Liver (tissue), 9 donors: ENCODE data around the gene FAM47B. TPM values are rescaled to one million over a fixed set of nuclear protein-coding genes. Genes with fewer than 3 reads are reported as not detected.

Experiments
- DNase-seq: peaks from one replicate; pipeline ENCODE4 v3.0.0-alpha.2; 2017; ENCODE audit warnings: low spot score
- H3K27ac ChIP-seq, 2 donors: one replicate each; pipeline ENCODE4 v1.7.0; 2013; ENCODE audit warnings: inconsistent platforms in 2 of 2, low read length in 2 of 2, control low read depth in 1 of 2, low read depth in 1 of 2, mild to moderate bottlenecking in 1 of 2
- H3K27me3 ChIP-seq, 4 donors: one replicate each; pipeline versions ENCODE4 v1.6.1 to v1.7.0; 2013; ENCODE audit warnings: low read length in 3 of 4, inconsistent platforms in 1 of 4, mild to moderate bottlenecking in 1 of 4, moderate library complexity in 1 of 4; ENCODE audit not compliant: control insufficient read depth in 4 of 4, insufficient read depth in 4 of 4
- H3K36me3 ChIP-seq, 4 donors: one replicate each; pipeline versions ENCODE4 v1.6.1 to v1.7.0; 2013; ENCODE audit warnings: low read length in 3 of 4, mild to moderate bottlenecking in 3 of 4, low read depth in 1 of 4, moderate library complexity in 1 of 4; ENCODE audit not compliant: control insufficient read depth in 4 of 4, insufficient read depth in 3 of 4
- H3K4me1 ChIP-seq, 4 donors: one replicate each; pipeline versions ENCODE4 v1.6.1 to v1.7.0; 2013; ENCODE audit warnings: low read length in 3 of 4, mild to moderate bottlenecking in 3 of 4, moderate library complexity in 1 of 4; ENCODE audit not compliant: control insufficient read depth in 4 of 4, insufficient read depth in 4 of 4
- H3K4me3 ChIP-seq, 3 donors: one replicate each; pipeline versions ENCODE4 v1.6.1 to v1.7.0; 2013; ENCODE audit warnings: low read length in 3 of 3, control low read depth in 1 of 3, low read depth in 1 of 3, mild to moderate bottlenecking in 1 of 3
- H3K9ac ChIP-seq, 2 donors: one replicate each; pipeline ENCODE4 v1.7.0; 2013; ENCODE audit warnings: low read length in 2 of 2, mild to moderate bottlenecking in 2 of 2, moderate library complexity in 2 of 2, control low read depth in 1 of 2, low read depth in 1 of 2
- H3K9me3 ChIP-seq, 4 donors: one replicate each; pipeline versions ENCODE4 v1.6.1 to v1.7.0; 2013; ENCODE audit warnings: low read length in 3 of 4; ENCODE audit not compliant: control insufficient read depth in 4 of 4
- ATF3 ChIP-seq: IDR thresholded peaks from 2 replicates; pipeline ENCODE4 v1.6.1; 2016; ENCODE audit warnings: antibody characterized with exemption
- CTCF ChIP-seq: fragments of 150-350 bp; IDR thresholded peaks from 2 replicates; pipeline ENCODE4 v1.5.1; 2017; ENCODE audit warnings: improper control_type of control experiment, low read depth, low read length; ENCODE audit not compliant: missing input control
- GABPA ChIP-seq, 2 donors: IDR thresholded peaks in 1 of 2; conservative IDR thresholded peaks in 1 of 2; 2 replicates each; pipeline ENCODE4 v1.6.1; 2016; ENCODE audit warnings: antibody characterized with exemption in 2 of 2, mild to moderate bottlenecking in 1 of 2, moderate library complexity in 1 of 2
- REST ChIP-seq: IDR thresholded peaks from 2 replicates; pipeline ENCODE4 v1.6.1; 2016; ENCODE audit warnings: antibody characterized with exemption, mild to moderate bottlenecking
- RXRA ChIP-seq, 2 donors: IDR thresholded peaks; 2 replicates each; pipeline ENCODE4 v1.6.1; 2017 to 2018; ENCODE audit warnings: antibody characterized with exemption in 2 of 2, mild to moderate bottlenecking in 1 of 2
- SP1 ChIP-seq: IDR thresholded peaks from 2 replicates; pipeline ENCODE4 v1.6.1; 2018; ENCODE audit warnings: antibody characterized with exemption, mild to moderate bottlenecking
- YY1 ChIP-seq: IDR thresholded peaks from 2 replicates; pipeline ENCODE4 v1.6.1; 2016; ENCODE audit warnings: antibody characterized with exemption, mild to moderate bottlenecking
- ZBTB33 ChIP-seq: IDR thresholded peaks from 2 replicates; pipeline ENCODE4 v1.6.1; 2016; ENCODE audit warnings: antibody characterized with exemption
- WGBS: extraction: QIAGEN DNeasy Blood & Tissue Kit; methylation state at CpG from one replicate; pipeline ENCODE4 v1.1.7; 2013; 5-methylcytosine and 5-hydroxymethylcytosine counted together
- polyA plus RNA-seq, 2 donors: library from polyadenylated mRNA; stranded (reverse) in 1 of 2; unstranded in 1 of 2; fragments of 200-250 nt in 1 of 2; fragments of >200 nt in 1 of 2; fragmentation: Nextera tagmentation in 1 of 2; extraction: Ambion mirVana in 1 of 2; gene quantifications; one replicate each; pipeline versions ENCODE4 v1.2.1 to v1.2.3, GENCODE V29; 2013 to 2015
- total RNA-seq, 2 donors: library from RNA; depleted of rRNA; stranded (reverse); fragments of >200 nt; gene quantifications; one replicate each; pipeline ENCODE4 v1.2.3, GENCODE V29; 2014
- donor health status: healthy.
- donor health status: healthy.
- donor health status: healthy.
- donor health status: healthy.
- donor health status: healthy.

Gene FAM47B
- total and polyA plus RNA-seq, 4 donors: not detected

- WGBS: 90% methylated on average over 2 of the region's 2 CpGs
Observed at GRCh38 chrX:34903316-34903715, 39.3 kb upstream of the FAM47B start.

More at GRCh38 chrX:34903316-34903715, 39.3 kb upstream of the FAM47B start:
- TF ChIP-seq CTCF (no peak), YY1 (no peak), GABPA (IDR thresholded peaks at IDR 0.05 in 1 of 2, conservative IDR thresholded peaks at IDR 0.05 in 1 of 2) (no peak), ATF3 (no peak), REST (no peak), ZBTB33 (no peak), RXRA (IDR thresholded peaks at IDR 0.05) (no peak), SP1 (no peak)
- H3K36me3 ChIP-seq: no peaks in the 10 kb centered on the region
- no peak overlapping the region for H3K27ac ChIP-seq
- no peak for DNase-seq
- no peaks in the 10 kb centered on the region for H3K9me3 ChIP-seq
- no peak overlapping the region for H3K9ac ChIP-seq
- H3K4me1 ChIP-seq: no peaks in the 10 kb centered on the region
- H3K4me3 ChIP-seq: no peak overlapping the region
- no peaks in the 10 kb centered on the region for H3K27me3 ChIP-seq
